HepG2 (cell line): ENCODE results near the gene IL16.

ENCODE experiments used
- ATF3 ChIP-seq: sonication (generic); formaldehyde crosslinking; IDR thresholded peaks from 2 replicates; pipeline ENCODE4 v1.4.0; 2020; ENCODE audit warnings: missing genetic modification reagents
- FOSL2 ChIP-seq: sonication (generic); formaldehyde crosslinking; IDR thresholded peaks from 2 replicates; pipeline ENCODE4 v1.4.0; 2020; ENCODE audit warnings: missing genetic modification reagents
- GTF2F1 ChIP-seq: fragments of 150-350 bp; IDR thresholded peaks from 2 replicates; pipeline ENCODE4 v1.6.1; 2014; ENCODE audit warnings: low read length
- HDAC2 ChIP-seq: sonication (generic); formaldehyde crosslinking; IDR thresholded peaks from 2 replicates; pipeline ENCODE4 v1.4.0; 2020; ENCODE audit warnings: missing genetic modification reagents
- NFYB ChIP-seq: sonication (generic); formaldehyde crosslinking; IDR thresholded peaks from 2 replicates; pipeline ENCODE4 v1.4.0; 2020; ENCODE audit warnings: missing genetic modification reagents

GRCh38 chr15:81227716-81228115, 31.0 kb downstream of the IL16 start:
- TF ChIP-seq NFYB (CRISPR knock-in tag) = no peak
- TF ChIP-seq ATF3 (CRISPR knock-in tag) = no peak
- TF ChIP-seq HDAC2 (CRISPR knock-in tag) = no peak
- TF ChIP-seq GTF2F1 = no peak
- TF ChIP-seq FOSL2 (CRISPR knock-in tag) = no peak
